ENCODE data around the gene SLC1A1.
"Not testable (repeated sequence)": the region's sequence is repeated elsewhere in the genome, so short reads cannot be mapped to it uniquely, and the experiment has no call there.

SLC1A1 gene

DNA sequence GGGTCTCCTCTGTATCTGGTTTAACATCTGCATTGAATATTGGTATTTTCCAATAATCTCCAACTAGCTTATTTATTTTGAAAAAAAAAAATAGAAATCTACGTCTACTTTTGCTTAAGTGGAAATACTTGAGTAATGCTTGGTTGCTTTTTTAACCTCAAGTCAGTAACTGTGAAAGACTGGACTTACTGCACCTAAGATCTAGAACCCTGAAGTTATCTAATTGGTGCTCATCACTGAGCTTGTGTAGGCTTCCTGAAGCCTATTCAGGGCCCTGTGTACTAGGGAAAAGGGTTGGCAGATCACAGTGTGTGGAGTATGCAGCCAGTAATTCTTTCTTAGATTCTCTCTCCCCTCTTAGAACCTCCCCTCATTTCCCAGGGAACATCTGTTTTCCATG lies 16.2 kb downstream of the SLC1A1 start:
- no peak for DNase-seq (ENCODE audit: low spot score)

- no peak for DNase-seq (ENCODE audit: low spot score)
Measured at GRCh38 chr9:4507306-4508130, 17.2 kb downstream of the SLC1A1 start.

DNA sequence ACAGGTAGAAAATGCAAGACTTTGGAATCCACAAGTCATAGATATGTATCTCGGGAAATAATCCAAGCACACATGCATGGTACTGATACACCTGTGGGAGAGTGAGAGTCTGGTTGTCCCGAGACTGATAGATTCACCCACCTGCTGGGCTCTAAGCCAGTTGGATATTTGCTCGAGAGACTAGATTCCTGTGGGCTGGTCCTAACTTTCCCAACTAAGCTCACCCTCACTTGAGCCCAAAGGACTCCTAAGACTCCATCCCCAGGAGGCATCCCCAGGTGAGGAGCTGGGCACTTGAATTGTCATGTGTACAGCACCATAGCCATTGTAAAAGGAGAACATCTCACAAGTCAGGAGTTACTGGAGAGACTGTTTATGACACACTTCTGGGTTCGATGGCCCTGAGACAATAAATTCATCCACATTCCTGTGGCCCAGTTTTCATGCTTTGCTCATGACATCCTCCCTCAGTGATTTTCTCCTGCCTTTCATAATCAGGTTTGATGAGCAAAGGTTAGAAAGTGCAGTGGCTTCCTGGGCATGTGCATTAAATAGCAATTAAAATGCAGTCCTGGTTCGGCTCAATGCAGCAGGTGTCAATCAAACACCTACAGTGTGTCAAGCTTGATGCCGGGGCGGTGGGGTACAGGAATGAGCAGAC lies 18.1 kb downstream of the SLC1A1 start:
- DNase-seq (ENCODE audit: low spot score), result peak; percentile 54

DNA sequence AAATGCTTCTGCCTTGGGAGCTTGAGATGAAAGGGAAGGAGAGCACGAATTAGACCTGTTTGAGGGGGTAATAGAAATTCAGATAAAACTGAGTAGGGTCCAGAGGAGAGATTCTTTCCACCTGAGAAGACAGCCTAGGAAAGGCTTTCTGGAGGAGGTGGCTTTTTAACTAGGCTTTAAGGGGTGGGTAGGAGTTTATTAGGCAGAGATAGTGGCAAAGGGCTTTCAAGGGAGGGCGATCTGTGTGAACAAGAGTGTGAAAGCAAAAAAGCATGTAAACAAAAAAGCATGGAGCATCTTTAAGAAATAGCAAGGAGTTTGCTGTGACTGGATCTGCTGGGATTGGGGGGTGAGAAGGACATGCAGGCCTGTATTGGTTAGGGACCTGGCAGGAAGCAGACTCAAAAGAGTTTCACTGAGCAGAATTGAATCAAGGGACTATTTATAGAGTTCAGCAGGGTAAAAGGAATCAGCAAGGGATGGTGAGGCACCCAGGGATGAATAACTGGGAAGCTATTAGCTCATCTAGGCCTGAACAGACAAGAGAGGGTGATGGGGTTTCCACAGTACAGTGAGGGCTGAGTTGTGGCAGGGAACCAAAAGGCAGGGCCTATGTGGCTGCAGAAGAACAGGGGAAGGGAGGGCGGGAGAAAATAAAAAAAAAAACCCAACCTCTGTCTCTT lies 18.8 kb downstream of the SLC1A1 start:
- DNase-seq (ENCODE audit: low spot score), result no peak

DNA sequence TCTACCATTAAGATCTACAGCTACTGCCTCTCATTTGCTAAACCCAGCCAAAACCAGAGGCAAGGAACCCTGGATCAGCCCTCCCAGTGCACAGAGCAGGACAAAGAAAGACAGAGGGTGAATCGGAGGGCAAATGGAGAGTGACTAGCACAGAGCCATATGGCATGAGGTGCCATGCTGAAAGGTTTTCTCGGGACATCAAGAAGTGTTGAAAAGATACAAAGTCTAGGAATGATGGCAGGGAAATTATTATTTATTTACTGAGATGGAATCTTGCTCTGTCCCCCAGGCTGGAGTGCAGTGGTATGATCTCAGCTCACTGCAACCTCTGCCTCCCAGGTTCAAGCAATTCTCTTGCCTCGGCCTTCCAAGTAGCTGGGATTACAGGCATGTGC lies 19.3 kb downstream of the SLC1A1 start:
- no peak for DNase-seq (ENCODE audit: low spot score)

GRCh38 chr9:4510546-4511322 lies 20.5 kb downstream of the SLC1A1 start:
- DNase-seq (ENCODE audit: low spot score), result no peak

DNA sequence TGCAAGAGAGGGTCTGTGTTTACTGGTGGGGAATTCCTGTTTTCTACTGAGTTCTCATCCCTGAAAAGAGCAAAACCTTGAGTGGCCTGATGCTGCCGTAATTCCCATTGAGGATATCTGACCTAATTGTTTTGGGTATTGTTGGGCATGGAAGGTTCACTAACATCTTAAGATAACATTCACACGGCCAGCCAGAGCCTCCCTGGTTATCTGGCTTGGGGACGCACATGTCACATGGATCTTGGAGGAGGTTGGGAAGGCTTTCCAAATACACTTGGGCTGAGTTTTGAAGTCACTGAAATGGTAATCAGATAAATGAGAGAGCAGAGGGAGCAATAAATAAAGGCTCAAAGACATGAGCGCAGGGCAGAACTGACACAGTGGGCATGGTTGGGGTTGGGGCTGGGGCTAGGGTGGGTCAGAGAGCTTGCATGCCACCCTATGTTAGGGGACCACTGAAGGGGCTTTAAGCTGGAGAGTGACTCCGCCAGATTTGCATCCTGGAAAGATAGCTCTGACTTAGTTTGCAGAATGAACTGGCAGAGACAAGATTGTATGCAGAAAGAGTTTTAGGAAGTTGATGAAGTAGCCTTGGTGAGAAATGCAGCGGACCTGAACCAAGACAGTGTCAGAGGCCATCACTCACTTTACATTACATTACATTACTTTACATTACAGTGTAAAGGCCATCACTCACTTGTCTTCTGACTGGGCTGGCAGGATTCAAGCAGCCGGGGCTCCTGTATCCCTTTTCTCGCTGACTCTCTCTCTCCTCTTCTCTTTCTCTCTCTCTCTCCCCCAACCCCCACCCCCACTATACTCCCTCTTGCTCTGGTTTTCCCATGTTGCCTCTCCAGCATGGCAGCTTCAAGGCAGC lies 24.2 kb downstream of the SLC1A1 start:
- no peak for DNase-seq (ENCODE audit: low spot score)

GRCh38 chr9:4515958-4516375 lies 25.7 kb downstream of the SLC1A1 start:
- no peak for DNase-seq (ENCODE audit: low spot score)

DNA sequence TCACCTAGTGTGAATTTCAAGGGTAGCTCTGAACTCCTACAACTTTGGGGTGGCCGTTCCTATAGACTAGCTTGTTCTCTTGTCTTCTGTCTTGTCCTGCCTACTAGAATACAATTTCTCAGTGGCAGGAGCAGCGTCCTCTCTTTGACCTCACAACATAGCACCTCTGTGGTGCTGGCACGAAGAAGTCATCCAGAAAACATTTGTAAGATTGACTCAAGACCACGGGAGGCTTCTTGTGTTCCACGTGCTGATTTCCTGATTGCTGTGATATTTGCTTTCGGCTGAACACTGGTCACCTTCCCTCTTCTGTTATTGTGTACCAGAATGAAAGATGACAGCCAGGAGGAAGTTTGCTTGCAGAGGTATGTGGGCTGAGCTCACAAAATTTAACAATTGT lies 27.0 kb downstream of the SLC1A1 start:
- no peak for DNase-seq (ENCODE audit: low spot score)

DNA sequence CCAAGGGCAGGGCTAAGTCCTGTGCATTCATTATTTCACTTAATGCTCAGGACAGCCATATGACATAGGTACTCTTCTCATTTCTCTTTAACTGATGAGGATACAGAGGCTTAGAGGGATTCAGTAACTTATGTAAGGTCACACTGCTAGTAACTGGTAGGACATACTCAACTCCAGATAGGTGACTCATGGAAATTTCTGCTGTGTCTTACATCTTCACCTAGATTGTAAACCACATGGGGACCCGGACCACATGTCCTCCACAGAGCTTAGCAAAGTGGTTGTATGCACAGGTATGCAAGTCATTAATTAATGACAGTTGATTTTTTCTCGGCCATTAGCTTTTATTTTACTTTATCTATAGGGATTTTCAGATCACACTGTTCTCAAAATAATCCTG lies 29.3 kb downstream of the SLC1A1 start:
- no peak for DNase-seq (ENCODE audit: low spot score)

- no peak for DNase-seq (ENCODE audit: low spot score)
Measured at GRCh38 chr9:4520055-4520454, 29.8 kb downstream of the SLC1A1 start.

DNA sequence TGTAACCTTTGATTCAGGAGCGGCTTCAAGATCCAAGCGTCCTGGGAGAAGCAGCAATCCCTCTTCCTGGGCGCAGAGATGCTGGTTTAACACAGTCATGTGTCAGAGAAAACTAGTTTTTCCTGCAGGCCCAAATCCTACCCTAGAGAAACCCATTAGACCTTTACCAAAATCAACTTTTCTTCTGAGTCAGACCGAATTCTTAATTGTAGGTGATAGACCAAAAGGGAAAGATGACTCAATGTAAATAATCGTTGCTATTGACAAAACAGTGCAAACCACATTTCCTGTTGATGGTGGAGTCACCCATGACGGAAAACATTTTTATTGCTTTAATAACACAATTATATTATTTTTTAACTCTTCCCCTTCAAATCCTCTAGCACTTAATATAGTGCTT lies 40.1 kb downstream of the SLC1A1 start:
- DNase-seq (ENCODE audit: low spot score), result no peak

GRCh38 chr9:4530831-4531230 lies 40.6 kb downstream of the SLC1A1 start:
- DNase-seq (ENCODE audit: low spot score), result not testable (repeated sequence)

- not testable (repeated sequence) for DNase-seq (ENCODE audit: low spot score)
Measured at GRCh38 chr9:4531355-4531754, 41.1 kb downstream of the SLC1A1 start.

GRCh38 chr9:4533881-4534280 lies 43.6 kb downstream of the SLC1A1 start:
- DNase-seq (ENCODE audit: low spot score), result not testable (repeated sequence)

DNA sequence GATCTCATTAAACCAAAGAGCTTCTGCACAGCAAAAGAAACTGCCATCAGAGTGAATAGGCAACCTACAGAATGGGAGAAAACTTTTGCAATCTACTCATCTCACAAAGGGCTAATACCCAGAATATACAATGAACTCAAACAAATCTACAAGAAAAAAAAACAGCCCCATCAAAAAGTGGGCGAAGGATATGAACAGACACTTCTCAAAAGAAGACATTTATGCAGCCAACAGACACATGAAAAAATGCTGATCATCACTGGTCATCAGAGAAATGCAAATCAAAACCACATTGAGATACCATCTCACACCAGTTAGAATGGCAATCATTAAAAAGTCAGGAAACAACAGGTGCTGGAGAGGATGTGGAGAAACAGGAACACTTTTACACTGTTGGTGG lies 45.9 kb downstream of the SLC1A1 start:
- DNase-seq (ENCODE audit: low spot score), result not testable (repeated sequence)

DNA sequence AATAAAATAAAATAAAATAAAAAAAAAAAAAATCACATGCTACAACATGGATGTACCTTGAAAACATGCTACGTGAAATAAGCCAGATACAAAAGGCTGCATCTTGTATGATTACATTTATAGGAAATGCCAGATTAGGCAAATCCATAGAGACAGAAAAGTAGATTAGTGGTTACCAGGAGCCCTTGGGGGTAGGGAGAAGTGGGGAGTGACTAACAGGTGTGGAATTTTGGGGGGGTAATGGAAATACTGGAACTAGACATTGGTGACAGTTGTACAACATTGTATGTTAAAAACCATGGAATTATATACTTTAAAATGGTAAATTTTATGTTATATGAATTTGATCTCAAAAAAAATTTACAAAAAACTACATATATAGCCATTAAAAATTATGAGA lies 47.3 kb downstream of the SLC1A1 start:
- no peak for DNase-seq (ENCODE audit: low spot score)

GRCh38 chr9:4538107-4538506 lies 47.8 kb downstream of the SLC1A1 start:
- DNase-seq (ENCODE audit: low spot score), result no peak

DNA sequence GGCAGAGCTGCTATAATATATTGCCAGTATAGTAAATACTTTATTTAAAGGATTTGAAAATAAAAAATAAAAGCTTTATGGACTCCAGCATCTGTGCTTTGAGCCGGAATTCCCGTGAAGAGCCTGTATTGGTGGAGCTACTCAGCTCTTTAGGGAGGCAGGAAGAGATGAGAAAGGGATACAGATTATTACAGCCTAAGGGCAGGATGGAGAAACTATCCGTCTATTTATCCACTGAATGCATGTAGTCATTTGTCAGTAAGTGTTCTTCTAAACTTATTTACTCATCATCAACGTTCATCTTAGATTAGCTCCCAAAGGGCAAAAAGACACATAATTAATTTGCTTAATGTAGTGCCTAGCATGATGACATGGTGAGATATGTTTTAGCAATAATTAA lies 48.4 kb downstream of the SLC1A1 start:
- no peak for DNase-seq (ENCODE audit: low spot score)

- DNase-seq (ENCODE audit: low spot score), result no peak
Measured at GRCh38 chr9:4540425-4540824, 50.2 kb downstream of the SLC1A1 start.

DNA sequence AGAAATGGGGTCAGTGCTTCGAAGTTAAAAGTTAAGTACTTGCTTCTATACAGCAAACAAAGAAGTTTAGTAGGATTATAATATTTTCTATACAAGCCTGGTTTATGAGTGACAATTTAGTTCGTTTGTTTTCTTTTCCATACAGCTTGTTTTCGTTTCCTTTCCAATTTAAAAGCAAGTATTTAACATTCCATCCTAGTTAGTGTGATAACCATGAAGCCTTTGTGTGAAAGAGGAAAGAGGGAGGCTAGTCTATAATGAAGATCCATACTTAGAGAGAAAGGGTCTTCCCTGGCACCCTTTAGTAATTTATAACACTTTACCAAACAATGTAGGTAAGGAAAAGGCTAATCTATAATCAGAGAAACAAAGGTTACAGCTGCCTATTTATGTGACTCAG lies 51.0 kb downstream of the SLC1A1 start:
- no peak for DNase-seq (ENCODE audit: low spot score)
